ENCODE results near the gene KRT72. TPM values are rescaled to one million over a fixed set of nuclear protein-coding genes. Genes with fewer than 3 reads are reported as not detected.
A peak's percentile ranks its signal among the peaks of the same experiment; 100 is the strongest.

The KRT72 gene
- total RNA-seq, 2 experiments from 2014 or later = 0.16 to 0.32 TPM

GRCh38 chr12:52633383-52633782 is 32.1 kb upstream of the KRT72 start:
- peaks cover 46% of the 10 kb centered on the region for H3K4me1 Mint-ChIP-seq (ENCODE audit: low read depth)

GRCh38 chr12:52632656-52633055 is 31.4 kb upstream of the KRT72 start:
- TF ChIP-seq CTCF (IDR thresholded peaks at IDR 0.05) = no peak
- POLR2A ChIA-PET = no interaction called here
- no peaks in the 10 kb centered on the region for H3K27me3 Mint-ChIP-seq
- no peak overlapping the region for H3K27ac Mint-ChIP-seq
- DNase-seq (no peak), ATAC-seq (no peak)
- intact Hi-C loops (cut with micrococcal nuclease) = no loop called here
- peaks cover 47% of the 10 kb centered on the region for H3K4me1 Mint-ChIP-seq (ENCODE audit: low read depth)
- no peaks in the 10 kb centered on the region for H3K9me3 Mint-ChIP-seq
- no peaks in the 10 kb centered on the region for H3K36me3 Mint-ChIP-seq (ENCODE audit: low read depth)
- H3K4me3 Mint-ChIP-seq = no peak overlapping the region
- CTCF ChIA-PET = interaction anchor here (0.9 to 1.2 kb wide), 2 partner anchors 12 to 245 kb away, joined by 3 read pairs; no protein-coding TSS in a partner anchor

More at GRCh38 chr12:52633383-52633782, 32.1 kb upstream of the KRT72 start:
- no peaks in the 10 kb centered on the region for H3K27me3 Mint-ChIP-seq
- no peaks in the 10 kb centered on the region for H3K9me3 Mint-ChIP-seq
- ATAC-seq (peak; percentile 61), DNase-seq (peak; percentile 34)
- peak overlapping the region; percentile 48 for H3K27ac Mint-ChIP-seq
- no peak overlapping the region for H3K4me3 Mint-ChIP-seq
- TF ChIP-seq CTCF (IDR thresholded peaks at IDR 0.05) = no peak
- POLR2A ChIA-PET = no interaction called here
- CTCF ChIA-PET = interaction anchor here (1.1 to 1.3 kb wide), 4 partner anchors 16 to 252 kb away, joined by 3 to 4 read pairs (median 3); no protein-coding TSS in a partner anchor
- intact Hi-C loops (cut with micrococcal nuclease) = no loop called here
- H3K36me3 Mint-ChIP-seq (ENCODE audit: low read depth) = no peaks in the 10 kb centered on the region

- no peak for DNase-seq
- Mint-ChIP-seq H3K27me3 (no peaks in the 10 kb centered on the region), H3K9me3 (no peaks in the 10 kb centered on the region), H3K4me3 (no peak overlapping the region), H3K4me1 (ENCODE audit: low read depth) (peaks cover 52% of the 10 kb centered on the region), H3K27ac (no peak overlapping the region), H3K36me3 (ENCODE audit: low read depth) (no peaks in the 10 kb centered on the region)
- TF ChIP-seq CTCF (IDR thresholded peaks at IDR 0.05) = no peak
- ATAC-seq = no peak
- ChIA-PET CTCF (interaction anchor here (0.9 kb wide), 1 partner anchor 11 kb away, joined by 3 read pairs; no protein-coding TSS in a partner anchor), POLR2A (no interaction called here)
- intact Hi-C loops (cut with micrococcal nuclease) = no loop called here
These were observed 30.6 kb upstream of the KRT72 start for GRCh38 chr12:52631676-52632459.

- H3K4me3 Mint-ChIP-seq = no peak overlapping the region
- intact Hi-C loops (cut with micrococcal nuclease) = no loop called here
- ChIA-PET CTCF (no interaction called here), POLR2A (no interaction called here)
- no peaks in the 10 kb centered on the region for H3K9me3 Mint-ChIP-seq
- no peaks in the 10 kb centered on the region for H3K36me3 Mint-ChIP-seq (ENCODE audit: low read depth)
- no peak for ATAC-seq
- no peaks in the 10 kb centered on the region for H3K27me3 Mint-ChIP-seq
- H3K27ac Mint-ChIP-seq = no peak overlapping the region
- peaks cover 55% of the 10 kb centered on the region for H3K4me1 Mint-ChIP-seq (ENCODE audit: low read depth)
- TF ChIP-seq CTCF (IDR thresholded peaks at IDR 0.05) = no peak
- DNase-seq = no peak
These were observed 30.0 kb upstream of the KRT72 start for GRCh38 chr12:52631264-52631663.

GRCh38 chr12:52630599-52631200 is 29.4 kb upstream of the KRT72 start:
- ChIA-PET CTCF (no interaction called here), POLR2A (no interaction called here)
- ATAC-seq = peak; percentile 27
- Mint-ChIP-seq H3K4me3 (no peak overlapping the region), H3K4me1 (ENCODE audit: low read depth) (peaks cover 56% of the 10 kb centered on the region), H3K36me3 (ENCODE audit: low read depth) (no peaks in the 10 kb centered on the region), H3K27ac (peak overlapping the region; percentile 19), H3K27me3 (no peaks in the 10 kb centered on the region), H3K9me3 (no peaks in the 10 kb centered on the region)
- TF ChIP-seq CTCF (IDR thresholded peaks at IDR 0.05) = no peak
- intact Hi-C loops (cut with micrococcal nuclease) = no loop called here
- DNase-seq = no peak

Data from activated CD8-positive, alpha-beta T cell treated with anti-CD3 and anti-CD28 coated beads for 36 hours (primary cell).